Measurements from ENCODE around the gene ASCC1.

ASCC1 gene

DNA sequence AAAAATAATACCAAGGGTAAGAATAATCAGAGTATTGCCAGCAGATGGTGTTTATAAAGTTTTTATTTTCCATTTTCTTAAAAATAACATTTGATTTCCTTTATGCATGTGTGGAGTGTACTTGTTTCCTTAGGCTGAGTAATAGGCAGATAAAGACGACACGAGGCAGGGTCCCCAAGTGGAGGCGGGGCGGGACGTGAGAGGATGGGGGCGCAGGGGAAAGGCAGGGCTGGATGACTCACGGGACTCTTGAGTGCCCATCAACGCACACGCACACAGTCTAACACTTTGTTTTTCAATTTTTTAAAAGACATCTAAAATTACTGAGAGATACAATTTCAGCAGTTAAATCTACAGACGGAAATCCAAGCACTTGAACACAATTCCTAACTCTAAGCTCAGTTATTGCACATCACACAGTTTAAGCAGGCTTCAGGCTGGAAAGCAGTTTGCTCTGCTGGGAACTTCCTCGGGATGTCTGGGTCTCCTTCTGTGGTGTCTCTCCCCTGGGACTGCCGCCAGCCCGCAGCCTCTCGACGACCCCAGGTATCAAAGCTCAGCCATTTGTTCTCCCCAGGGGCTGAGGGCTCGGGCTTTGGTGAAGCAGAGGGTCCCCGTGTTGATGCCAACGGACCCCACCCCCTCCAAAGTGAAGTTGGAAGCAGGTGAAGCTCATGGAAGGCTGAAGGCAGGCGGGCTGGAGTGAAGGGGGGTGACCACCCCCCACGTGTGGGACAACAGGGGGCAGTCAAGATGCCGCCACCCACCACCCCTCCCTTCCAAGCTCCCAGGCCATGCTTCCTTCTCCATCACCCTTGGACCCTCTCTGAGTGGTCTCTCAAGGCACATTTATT is 156.9 kb downstream of the ASCC1 start:
- TF ChIP-seq, protein P1, sequence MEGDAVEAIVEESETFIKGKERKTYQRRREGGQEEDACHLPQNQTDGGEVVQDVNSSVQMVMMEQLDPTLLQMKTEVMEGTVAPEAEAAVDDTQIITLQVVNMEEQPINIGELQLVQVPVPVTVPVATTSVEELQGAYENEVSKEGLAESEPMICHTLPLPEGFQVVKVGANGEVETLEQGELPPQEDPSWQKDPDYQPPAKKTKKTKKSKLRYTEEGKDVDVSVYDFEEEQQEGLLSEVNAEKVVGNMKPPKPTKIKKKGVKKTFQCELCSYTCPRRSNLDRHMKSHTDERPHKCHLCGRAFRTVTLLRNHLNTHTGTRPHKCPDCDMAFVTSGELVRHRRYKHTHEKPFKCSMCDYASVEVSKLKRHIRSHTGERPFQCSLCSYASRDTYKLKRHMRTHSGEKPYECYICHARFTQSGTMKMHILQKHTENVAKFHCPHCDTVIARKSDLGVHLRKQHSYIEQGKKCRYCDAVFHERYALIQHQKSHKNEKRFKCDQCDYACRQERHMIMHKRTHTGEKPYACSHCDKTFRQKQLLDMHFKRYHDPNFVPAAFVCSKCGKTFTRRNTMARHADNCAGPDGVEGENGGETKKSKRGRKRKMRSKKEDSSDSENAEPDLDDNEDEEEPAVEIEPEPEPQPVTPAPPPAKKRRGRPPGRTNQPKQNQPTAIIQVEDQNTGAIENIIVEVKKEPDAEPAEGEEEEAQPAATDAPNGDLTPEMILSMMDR (IDR thresholded peaks at IDR 0.05; ENCODE audit: low read length, missing control alignments): no peak
- H3K4me3 ChIP-seq (replicated peaks; ENCODE audit: low read depth, low read length): no peak overlapping the region
- DNase-seq (ENCODE audit: low read depth): peak; percentile 30

DNA sequence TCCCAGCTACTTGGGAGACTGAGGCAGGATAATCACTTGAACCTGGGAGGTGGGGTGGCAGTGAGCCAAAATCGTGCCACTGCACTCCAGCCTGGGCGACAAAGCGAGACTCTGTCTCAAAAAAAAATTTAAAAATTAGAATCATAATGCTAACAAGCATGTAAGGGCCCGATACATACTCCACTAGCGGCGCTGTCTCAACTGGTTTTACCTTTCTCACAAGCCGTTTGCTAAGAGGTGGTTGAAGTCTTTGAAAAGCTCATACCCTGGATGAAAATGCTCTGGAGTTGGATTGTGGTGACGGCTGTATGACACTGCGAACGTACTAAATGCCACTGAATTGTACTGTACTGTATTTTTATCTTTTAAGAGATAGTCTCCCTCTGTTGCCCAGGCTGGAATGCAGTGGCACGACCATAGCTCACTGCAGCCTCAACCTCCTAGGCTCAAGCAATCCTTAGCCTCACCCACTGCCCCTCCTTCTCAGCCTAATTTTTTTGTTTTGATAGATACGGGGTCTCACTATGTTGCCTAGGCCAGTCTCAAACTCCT is 157.7 kb downstream of the ASCC1 start:
- TF ChIP-seq, protein P1 (IDR thresholded peaks at IDR 0.05; ENCODE audit: low read length, missing control alignments): no peak
- DNase-seq (ENCODE audit: low read depth): no peak

GRCh38 chr10:72056932-72057751 is 158.9 kb downstream of the ASCC1 start:
- no peak for DNase-seq (ENCODE audit: low read depth)
- TF ChIP-seq, protein P1 (IDR thresholded peaks at IDR 0.05; ENCODE audit: low read length, missing control alignments): no peak
- H3K4me3 ChIP-seq (replicated peaks; ENCODE audit: low read depth, low read length): no peak overlapping the region

More for the DNA sequence above, 157.7 kb downstream of the ASCC1 start:
- no peak overlapping the region for H3K4me3 ChIP-seq (replicated peaks; ENCODE audit: low read depth, low read length)

- no peak overlapping the region for H3K4me3 ChIP-seq (replicated peaks; ENCODE audit: low read depth, low read length)
- TF ChIP-seq, protein P1 (IDR thresholded peaks at IDR 0.05; ENCODE audit: low read length, missing control alignments): no peak
These were observed 160.0 kb downstream of the ASCC1 start for GRCh38 chr10:72056113-72056512.

DNA sequence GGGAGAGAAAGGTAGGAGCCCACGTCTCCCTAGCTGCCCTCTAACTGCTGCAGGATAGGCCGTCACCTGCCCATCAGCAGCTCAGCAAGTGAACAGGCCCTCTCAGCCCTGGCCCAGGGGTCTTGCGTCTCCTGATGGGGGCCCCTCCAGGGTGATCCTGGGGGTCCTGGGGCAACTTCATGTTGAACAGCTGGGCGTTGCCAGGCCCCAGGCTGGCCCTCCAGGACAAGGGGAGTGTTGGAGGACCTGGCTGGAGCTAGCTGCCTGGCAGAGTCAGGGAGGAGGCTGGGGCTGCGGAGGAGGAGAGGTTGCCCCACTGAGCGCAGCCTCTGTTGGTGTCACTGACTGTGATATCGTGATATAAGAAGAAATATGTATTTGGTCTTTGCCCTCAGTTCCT is 162.4 kb downstream of the ASCC1 start:
- DNase-seq (ENCODE audit: low read depth): no peak
- TF ChIP-seq, protein P1 (IDR thresholded peaks at IDR 0.05; ENCODE audit: low read length, missing control alignments): no peak
- H3K4me3 ChIP-seq (replicated peaks; ENCODE audit: low read depth, low read length): no peak overlapping the region

More at GRCh38 chr10:72056113-72056512, 160.0 kb downstream of the ASCC1 start:
- no peak for DNase-seq (ENCODE audit: low read depth)

DNA sequence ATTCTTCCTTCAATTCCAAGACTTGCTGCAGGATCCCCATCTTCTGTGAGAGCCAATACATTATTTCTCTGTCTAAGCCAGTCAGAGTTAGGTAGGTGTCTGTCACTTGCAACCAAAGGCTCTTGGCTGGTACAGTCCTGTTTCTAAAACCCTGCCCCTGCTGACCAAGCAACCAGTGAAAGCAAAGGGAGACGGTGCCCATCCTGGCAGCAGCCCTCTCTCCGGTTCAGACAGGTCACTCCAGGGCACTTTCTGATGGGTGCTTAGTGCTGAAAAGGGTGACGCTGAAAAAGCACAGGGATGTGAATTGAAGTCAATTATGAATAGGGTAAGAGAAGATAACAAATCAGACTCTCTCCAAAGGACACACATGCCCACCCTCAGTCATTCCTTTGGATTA is 165.2 kb downstream of the ASCC1 start:
- no peak overlapping the region for H3K4me3 ChIP-seq (replicated peaks; ENCODE audit: low read depth, low read length)
- no peak for DNase-seq (ENCODE audit: low read depth)
- TF ChIP-seq, protein P1 (IDR thresholded peaks at IDR 0.05; ENCODE audit: low read length, missing control alignments): no peak

Data from fibroblast of pulmonary artery (primary cell).